ENCODE measurements around the gene JAKMIP1.

DNA sequence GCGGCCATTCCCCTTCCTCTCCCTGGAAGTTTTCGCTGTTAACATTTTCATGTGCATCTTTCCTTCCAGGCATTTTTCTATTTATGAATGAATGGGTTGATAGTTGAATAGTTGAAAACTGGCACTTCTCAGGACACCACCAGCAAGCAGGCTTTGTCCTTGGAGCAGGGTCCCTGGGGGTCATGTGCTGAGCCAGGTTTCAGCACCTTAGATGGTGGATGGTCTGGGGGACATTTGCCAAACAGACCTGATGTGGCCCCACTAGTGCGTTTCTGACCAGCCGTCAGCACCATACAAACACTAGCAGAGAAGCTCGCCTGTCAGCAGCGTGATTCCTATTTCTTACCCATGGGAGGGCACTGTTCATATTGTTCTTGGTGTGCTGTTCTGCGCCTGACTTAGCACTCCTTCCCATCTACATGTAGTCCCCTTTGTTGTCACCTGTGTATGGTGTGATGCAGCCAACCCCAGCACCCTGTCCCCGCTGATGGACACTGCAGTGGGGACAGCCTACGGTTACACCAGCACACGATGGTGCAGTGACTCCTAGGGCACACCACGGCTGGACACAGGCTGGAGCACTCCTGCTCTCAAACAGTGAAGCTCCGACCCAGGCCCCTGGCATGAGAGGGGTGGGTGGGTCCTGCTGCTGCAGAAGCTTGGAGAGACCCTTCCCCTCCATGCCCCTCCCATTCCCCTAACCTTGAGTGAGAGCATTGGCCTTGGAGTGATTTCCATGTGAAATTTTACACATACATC lies 42.1 kb upstream of the JAKMIP1 start:
- TF ChIP-seq POLR2A (IDR thresholded peaks at IDR 0.05; ENCODE audit: low read length) (no peak), GATA1 (IDR thresholded peaks at IDR 0.05; ENCODE audit: low read depth, low read length) (no peak)

All from erythroblast (primary cell).